WTC11 (cell line): ENCODE results near the gene ASIC1.

Experiments used
- CTCF ChIP-seq: fragments of 200-600 bp; IDR thresholded peaks from 2 replicates; pipeline ENCODE4 v1.8.0; 2022; ENCODE audit warnings: antibody characterized with exemption
- FOXJ3 ChIP-seq: sonication (generic); formaldehyde crosslinking; IDR thresholded peaks from 2 replicates; pipeline ENCODE4 v1.9.0; 2021; ENCODE audit warnings: missing genetic modification reagents, mild to moderate bottlenecking, borderline replicate concordance
- PRRX2 ChIP-seq: fragments of 250-450 bp; sonication (Bioruptor Pico); IDR thresholded peaks from 2 replicates; pipeline ENCODE4 v1.8.0; 2021; ENCODE audit warnings: mild to moderate bottlenecking
- SOX15 ChIP-seq: fragments of 250-450 bp; sonication (Bioruptor Pico); IDR thresholded peaks from 2 replicates; pipeline ENCODE4 v1.9.0; 2021; ENCODE audit warnings: mild to moderate bottlenecking
- SP1 ChIP-seq: sonication (generic); formaldehyde crosslinking; conservative IDR thresholded peaks from 2 replicates; pipeline ENCODE4 v1.8.1; 2022; ENCODE audit warnings: missing genetic modification reagents
- ZNF317 ChIP-seq: sonication (generic); formaldehyde crosslinking; IDR thresholded peaks from 2 replicates; pipeline ENCODE4 v1.8.1; 2023; ENCODE audit warnings: low read depth, mild to moderate bottlenecking, moderate library complexity, missing genetic modification reagents, borderline replicate concordance
- TF ChIP-seq, protein P1 (sequence below): sonication (generic); formaldehyde crosslinking; IDR thresholded peaks from 2 replicates; pipeline ENCODE4 v1.8.0; 2022; ENCODE audit warnings: mild to moderate bottlenecking, missing genetic modification reagents
- TF ChIP-seq, protein P2 (sequence below): fragments of 250-450 bp; sonication (Bioruptor Pico); IDR thresholded peaks from 2 replicates; pipeline ENCODE4 v1.8.0; 2021; ENCODE audit warnings: mild to moderate bottlenecking

GRCh38 chr12:50041062-50041860 is 16.1 kb upstream of the ASIC1 start:
- TF ChIP-seq ZNF317: no peak
- TF ChIP-seq, protein P1, sequence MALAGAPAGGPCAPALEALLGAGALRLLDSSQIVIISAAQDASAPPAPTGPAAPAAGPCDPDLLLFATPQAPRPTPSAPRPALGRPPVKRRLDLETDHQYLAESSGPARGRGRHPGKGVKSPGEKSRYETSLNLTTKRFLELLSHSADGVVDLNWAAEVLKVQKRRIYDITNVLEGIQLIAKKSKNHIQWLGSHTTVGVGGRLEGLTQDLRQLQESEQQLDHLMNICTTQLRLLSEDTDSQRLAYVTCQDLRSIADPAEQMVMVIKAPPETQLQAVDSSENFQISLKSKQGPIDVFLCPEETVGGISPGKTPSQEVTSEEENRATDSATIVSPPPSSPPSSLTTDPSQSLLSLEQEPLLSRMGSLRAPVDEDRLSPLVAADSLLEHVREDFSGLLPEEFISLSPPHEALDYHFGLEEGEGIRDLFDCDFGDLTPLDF (CRISPR knock-in tag): no peak
- TF ChIP-seq CTCF: no peak
- no peak for TF ChIP-seq PRRX2
- TF ChIP-seq SP1 (CRISPR knock-in tag): no peak
- TF ChIP-seq SOX15 (CRISPR knock-in tag): no peak
- TF ChIP-seq, protein P2, sequence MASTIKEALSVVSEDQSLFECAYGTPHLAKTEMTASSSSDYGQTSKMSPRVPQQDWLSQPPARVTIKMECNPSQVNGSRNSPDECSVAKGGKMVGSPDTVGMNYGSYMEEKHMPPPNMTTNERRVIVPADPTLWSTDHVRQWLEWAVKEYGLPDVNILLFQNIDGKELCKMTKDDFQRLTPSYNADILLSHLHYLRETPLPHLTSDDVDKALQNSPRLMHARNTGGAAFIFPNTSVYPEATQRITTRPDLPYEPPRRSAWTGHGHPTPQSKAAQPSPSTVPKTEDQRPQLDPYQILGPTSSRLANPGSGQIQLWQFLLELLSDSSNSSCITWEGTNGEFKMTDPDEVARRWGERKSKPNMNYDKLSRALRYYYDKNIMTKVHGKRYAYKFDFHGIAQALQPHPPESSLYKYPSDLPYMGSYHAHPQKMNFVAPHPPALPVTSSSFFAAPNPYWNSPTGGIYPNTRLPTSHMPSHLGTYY (CRISPR knock-in tag): no peak
- TF ChIP-seq FOXJ3 (CRISPR knock-in tag): no peak
